Right atrium auricular region (tissue), 2 donors: ENCODE data around the gene SLC9A9. TPM values are rescaled to one million over a fixed set of nuclear protein-coding genes. Genes with fewer than 3 reads are reported as not detected.
"Not testable (repeated sequence)": the region's sequence is repeated elsewhere in the genome, so short reads cannot be mapped to it uniquely, and the experiment has no call there.

Experiments
- DNase-seq: peaks from one replicate; pipeline ENCODE4 v3.0.0-alpha.2; 2019; ENCODE audit warnings: low spot score
- H3K27ac ChIP-seq, 2 donors: fragments of 200-600 bp; sonication (generic); 1 replicate in 1 of 2; 2 replicates in 1 of 2; pipeline ENCODE4 v1.5.1; 2016 to 2019
- H3K27me3 ChIP-seq, 2 donors: fragments of 200-600 bp; sonication (generic); one replicate each; pipeline versions ENCODE4 v1.5.1 to v1.6.0; 2017 to 2019
- H3K36me3 ChIP-seq: fragments of 200-600 bp; sonication (generic); one replicate; pipeline ENCODE4 v1.5.1; 2016
- H3K4me1 ChIP-seq, 2 donors: fragments of 200-600 bp; sonication (generic); one replicate each; pipeline versions ENCODE4 v1.5.1 to v1.6.0; 2017 to 2019
- H3K4me3 ChIP-seq, 2 donors: fragments of 200-600 bp; sonication (generic); 1 replicate in 1 of 2; 2 replicates in 1 of 2; pipeline ENCODE4 v1.5.1; 2017 to 2019; ENCODE audit warnings: mild to moderate bottlenecking in 1 of 2, moderate library complexity in 1 of 2
- H3K9me3 ChIP-seq, 2 donors: fragments of 200-600 bp; sonication (generic); one replicate each; pipeline ENCODE4 v1.5.1; 2019
- total RNA-seq, 2 donors: library from RNA; depleted of rRNA; stranded (reverse); fragments of >200 nt; gene quantifications; one replicate each; pipeline ENCODE4 v1.1.0, GENCODE V29; 2016
- TF ChIP-seq, protein P1 (sequence below), 2 donors: fragments of 200-600 bp; sonication (generic); IDR thresholded peaks; one replicate each; pipeline ENCODE4 v1.5.1; 2019; ENCODE audit warnings: antibody characterized with exemption in 2 of 2

Gene SLC9A9
- total RNA-seq, 2 donors from 2014 or later, result 3.1 to 4.2 TPM

DNA sequence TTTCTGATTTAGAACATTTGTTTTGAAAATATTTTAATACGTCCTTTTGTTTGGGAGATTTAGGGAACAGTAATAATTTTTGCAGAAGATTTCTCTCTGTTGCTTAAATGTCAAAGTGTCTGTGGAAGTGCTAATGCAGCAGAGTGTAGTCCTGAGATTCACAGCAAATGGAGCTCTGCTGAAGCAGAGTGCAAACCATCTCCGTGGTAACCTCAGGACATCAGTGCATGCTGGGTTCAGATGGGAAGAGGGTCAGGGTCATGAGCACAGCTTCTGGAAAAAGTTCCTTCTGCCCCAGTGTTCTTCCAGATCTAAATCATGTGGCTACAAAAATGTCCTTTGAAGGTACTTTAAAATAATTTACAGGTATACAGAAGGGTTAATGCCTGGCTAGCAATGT, 39.9 kb upstream of the SLC9A9 start:
- no peak for DNase-seq
- no peak overlapping the region for H3K4me3 ChIP-seq
- no peaks in the 10 kb centered on the region for H3K36me3 ChIP-seq
- H3K4me1 ChIP-seq, result no peaks in the 10 kb centered on the region
- no peaks in the 10 kb centered on the region for H3K27me3 ChIP-seq
- no peak overlapping the region for H3K27ac ChIP-seq
- no peaks in the 10 kb centered on the region for H3K9me3 ChIP-seq
- TF ChIP-seq, protein P1, sequence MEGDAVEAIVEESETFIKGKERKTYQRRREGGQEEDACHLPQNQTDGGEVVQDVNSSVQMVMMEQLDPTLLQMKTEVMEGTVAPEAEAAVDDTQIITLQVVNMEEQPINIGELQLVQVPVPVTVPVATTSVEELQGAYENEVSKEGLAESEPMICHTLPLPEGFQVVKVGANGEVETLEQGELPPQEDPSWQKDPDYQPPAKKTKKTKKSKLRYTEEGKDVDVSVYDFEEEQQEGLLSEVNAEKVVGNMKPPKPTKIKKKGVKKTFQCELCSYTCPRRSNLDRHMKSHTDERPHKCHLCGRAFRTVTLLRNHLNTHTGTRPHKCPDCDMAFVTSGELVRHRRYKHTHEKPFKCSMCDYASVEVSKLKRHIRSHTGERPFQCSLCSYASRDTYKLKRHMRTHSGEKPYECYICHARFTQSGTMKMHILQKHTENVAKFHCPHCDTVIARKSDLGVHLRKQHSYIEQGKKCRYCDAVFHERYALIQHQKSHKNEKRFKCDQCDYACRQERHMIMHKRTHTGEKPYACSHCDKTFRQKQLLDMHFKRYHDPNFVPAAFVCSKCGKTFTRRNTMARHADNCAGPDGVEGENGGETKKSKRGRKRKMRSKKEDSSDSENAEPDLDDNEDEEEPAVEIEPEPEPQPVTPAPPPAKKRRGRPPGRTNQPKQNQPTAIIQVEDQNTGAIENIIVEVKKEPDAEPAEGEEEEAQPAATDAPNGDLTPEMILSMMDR (IDR thresholded peaks at IDR 0.05), result no peak

DNA sequence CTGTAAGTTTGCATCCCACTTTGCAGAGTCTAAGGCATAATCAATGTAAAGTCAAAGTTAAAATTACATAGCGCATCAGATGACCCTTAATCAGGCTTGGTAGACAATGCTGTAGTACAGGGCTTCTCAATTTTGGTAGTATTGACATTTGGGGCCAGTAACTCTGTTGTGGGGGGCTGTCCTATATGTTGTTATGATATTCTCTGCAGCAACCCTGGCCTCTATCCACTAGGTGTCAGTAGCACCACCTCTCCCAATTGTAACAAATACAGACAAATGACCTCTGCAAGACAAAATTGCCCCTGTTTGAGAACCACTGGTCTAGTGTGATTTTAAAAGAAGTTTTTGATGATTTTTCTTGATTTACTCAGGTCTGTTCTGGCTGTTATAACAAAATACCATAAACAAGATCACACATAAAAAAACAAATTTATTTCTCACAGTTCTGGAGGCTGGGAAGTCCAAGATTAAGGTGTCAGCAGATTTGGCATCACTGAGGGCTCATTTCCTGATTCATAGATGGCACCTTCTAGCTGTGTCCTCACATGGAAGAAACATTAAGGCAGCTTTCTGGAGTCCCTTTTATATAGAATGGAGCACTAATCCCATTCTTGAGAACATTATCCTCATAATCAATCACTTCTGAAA, 37.6 kb upstream of the SLC9A9 start:
- Histone ChIP-seq H3K27me3 (no peaks in the 10 kb centered on the region), H3K9me3 (no peaks in the 10 kb centered on the region), H3K36me3 (no peaks in the 10 kb centered on the region), H3K4me1 (no peaks in the 10 kb centered on the region), H3K4me3 (no peak overlapping the region), H3K27ac (no peak overlapping the region)
- TF ChIP-seq, protein P1 (IDR thresholded peaks at IDR 0.05), result peak; percentile 39 to 72
- DNase-seq, result no peak

DNA sequence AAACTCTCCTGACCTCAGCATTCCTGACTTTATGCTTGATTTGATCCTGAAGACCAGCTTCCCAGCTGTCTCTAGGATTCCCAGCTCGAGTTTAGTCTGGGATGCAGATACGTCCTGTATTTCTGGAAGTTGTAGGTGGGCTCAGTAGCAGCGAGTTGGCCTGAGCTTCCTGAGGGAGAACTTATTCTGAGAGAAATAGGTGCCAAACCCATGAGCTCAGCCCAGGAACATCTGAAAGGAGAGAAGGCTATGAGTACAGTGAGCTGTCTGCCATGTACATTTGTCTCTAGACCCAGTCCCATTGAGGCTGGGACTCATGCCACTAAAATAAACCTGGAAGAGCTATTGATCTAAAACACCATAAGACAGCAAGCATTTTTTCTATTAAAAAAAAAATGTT, 36.6 kb upstream of the SLC9A9 start:
- no peak for DNase-seq
- no peak overlapping the region for H3K4me3 ChIP-seq
- no peaks in the 10 kb centered on the region for H3K36me3 ChIP-seq
- TF ChIP-seq, protein P1 (IDR thresholded peaks at IDR 0.05), result no peak
- no peaks in the 10 kb centered on the region for H3K27me3 ChIP-seq
- no peaks in the 10 kb centered on the region for H3K9me3 ChIP-seq
- H3K4me1 ChIP-seq, result no peaks in the 10 kb centered on the region
- no peak overlapping the region for H3K27ac ChIP-seq

DNA sequence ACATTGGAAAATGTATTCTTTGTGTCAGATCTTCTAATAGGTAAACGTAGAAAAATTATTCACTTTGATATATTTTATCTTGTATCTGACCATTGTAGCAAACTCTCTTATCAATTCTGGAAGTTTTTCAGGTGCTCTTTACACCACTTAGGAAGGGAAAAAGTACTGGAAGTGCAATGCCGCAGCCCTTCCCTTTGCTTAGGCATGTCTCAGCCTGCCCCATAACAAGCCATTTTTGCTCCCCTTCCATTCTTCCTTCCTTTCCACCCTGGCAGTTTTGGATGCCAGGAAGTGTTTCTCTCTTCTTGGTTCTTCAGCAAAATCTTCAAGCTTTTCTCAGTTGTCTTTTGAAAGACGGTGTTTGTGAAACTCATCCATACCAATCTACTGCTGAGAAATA, 34.9 kb upstream of the SLC9A9 start:
- TF ChIP-seq, protein P1 (IDR thresholded peaks at IDR 0.05), result no peak
- no peak for DNase-seq
- Histone ChIP-seq H3K36me3 (no peaks in the 10 kb centered on the region), H3K9me3 (no peaks in the 10 kb centered on the region), H3K27me3 (no peaks in the 10 kb centered on the region), H3K27ac (no peak overlapping the region), H3K4me3 (no peak overlapping the region), H3K4me1 (no peaks in the 10 kb centered on the region)

DNA sequence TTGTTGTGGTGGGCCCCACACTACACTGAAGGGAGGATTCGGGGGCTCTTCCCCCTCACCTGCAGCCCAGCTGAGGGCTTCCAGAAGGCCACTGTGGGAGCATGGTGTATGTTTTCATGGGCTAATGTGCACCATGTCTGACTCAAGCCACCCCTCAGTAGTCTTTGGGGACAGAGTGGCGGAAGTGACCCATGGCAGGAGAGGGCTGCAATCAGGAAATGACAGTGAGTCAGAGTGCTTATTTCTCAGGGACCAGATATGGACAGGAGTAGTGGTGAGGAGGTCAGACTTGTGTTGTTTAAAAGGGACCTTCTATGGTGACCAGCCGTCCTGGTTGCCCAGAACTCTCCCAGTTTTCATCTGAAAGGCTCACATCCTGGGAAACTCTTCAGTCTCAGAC, 32.8 kb upstream of the SLC9A9 start:
- no peaks in the 10 kb centered on the region for H3K9me3 ChIP-seq
- H3K36me3 ChIP-seq, result no peaks in the 10 kb centered on the region
- no peak for DNase-seq
- H3K4me1 ChIP-seq, result no peaks in the 10 kb centered on the region
- no peaks in the 10 kb centered on the region for H3K27me3 ChIP-seq
- TF ChIP-seq, protein P1 (IDR thresholded peaks at IDR 0.05), result no peak
- H3K4me3 ChIP-seq, result no peak overlapping the region
- no peak overlapping the region for H3K27ac ChIP-seq

DNA sequence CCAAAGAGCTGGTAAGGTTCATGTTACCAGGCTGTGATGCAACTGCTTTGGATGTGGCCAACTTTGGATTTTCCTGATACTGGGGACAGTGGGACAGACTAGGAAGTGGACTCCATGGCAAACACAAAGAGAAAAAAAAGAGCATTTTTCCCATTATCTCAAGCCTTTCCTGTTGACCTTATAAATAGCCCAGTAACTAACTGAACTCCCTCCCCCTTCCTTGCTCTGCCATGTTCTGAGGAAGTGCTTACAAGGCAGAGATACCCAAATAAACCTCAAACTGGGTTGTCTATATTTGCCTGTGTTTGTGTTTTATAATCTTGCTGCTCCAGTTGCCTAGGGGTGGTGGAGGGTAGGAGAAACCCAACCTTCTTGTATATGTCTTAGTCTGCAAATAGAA, 27.3 kb upstream of the SLC9A9 start:
- H3K4me1 ChIP-seq, result no peaks in the 10 kb centered on the region
- no peak overlapping the region for H3K4me3 ChIP-seq
- H3K36me3 ChIP-seq, result no peaks in the 10 kb centered on the region
- no peak for DNase-seq
- H3K27ac ChIP-seq, result no peak overlapping the region
- TF ChIP-seq, protein P1 (IDR thresholded peaks at IDR 0.05), result no peak
- H3K9me3 ChIP-seq, result no peaks in the 10 kb centered on the region
- H3K27me3 ChIP-seq, result no peaks in the 10 kb centered on the region

DNA sequence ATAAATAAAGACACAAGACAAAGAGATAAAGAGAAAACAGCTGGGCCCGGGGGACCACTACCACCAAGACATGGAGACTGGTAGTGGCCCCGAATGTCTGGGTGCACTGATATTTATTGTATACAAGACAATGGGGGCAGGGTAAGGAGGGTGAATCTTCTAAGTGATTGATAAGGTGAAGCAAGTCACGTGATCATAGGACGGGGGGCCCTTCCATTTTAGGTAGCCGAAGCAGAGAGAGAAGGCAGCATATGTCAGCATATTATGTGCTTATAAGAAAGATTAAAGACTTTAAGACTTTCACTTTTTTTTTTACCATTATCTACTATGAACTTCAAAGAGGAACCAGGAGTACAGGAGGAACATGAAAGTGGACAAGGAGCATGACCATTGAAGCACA, 25.3 kb upstream of the SLC9A9 start:
- H3K4me1 ChIP-seq, H3K9me3 ChIP-seq, H3K27ac ChIP-seq, H3K27me3 ChIP-seq, H3K4me3 ChIP-seq, H3K36me3 ChIP-seq, DNase-seq: not testable (repeated sequence)
